Stimulated activated CD4-positive, alpha-beta T cell treated with anti-CD3 and anti-CD28 coated beads, Interleukin-1b, Interleukin-23, amount 100 ng/mL, for 4 hours (primary cell): ENCODE measurements around the gene SEPTIN12.
A peak's percentile ranks its signal among the peaks of the same experiment; 100 is the strongest.
"Not testable (repeated sequence)": the region's sequence is repeated elsewhere in the genome, so short reads cannot be mapped to it uniquely, and the experiment has no call there.

ENCODE experiments used
- DNase-seq, 2 donors: peaks; one replicate each; pipeline ENCODE4 v3.0.0-alpha.2; 2020; ENCODE audit warnings: low read depth in 2 of 2

The SEPTIN12 gene

GRCh38 chr16:4802659-4803287 is 14.6 kb upstream of the SEPTIN12 start:
- DNase-seq = peak; percentile 78 to 91

GRCh38 chr16:4801962-4802658 is 14.0 kb upstream of the SEPTIN12 start, which contains the start of gene ROGDI:
Gene ROGDI, minus strand, starts transcription at chr16:4802633. Its CDS starts 62 bp downstream, at chr16:4802571.
- DNase-seq = peak; percentile 51 to 66

GRCh38 chr16:4801051-4801961 is 13.2 kb upstream of the SEPTIN12 start:
- no peak for DNase-seq

DNA sequence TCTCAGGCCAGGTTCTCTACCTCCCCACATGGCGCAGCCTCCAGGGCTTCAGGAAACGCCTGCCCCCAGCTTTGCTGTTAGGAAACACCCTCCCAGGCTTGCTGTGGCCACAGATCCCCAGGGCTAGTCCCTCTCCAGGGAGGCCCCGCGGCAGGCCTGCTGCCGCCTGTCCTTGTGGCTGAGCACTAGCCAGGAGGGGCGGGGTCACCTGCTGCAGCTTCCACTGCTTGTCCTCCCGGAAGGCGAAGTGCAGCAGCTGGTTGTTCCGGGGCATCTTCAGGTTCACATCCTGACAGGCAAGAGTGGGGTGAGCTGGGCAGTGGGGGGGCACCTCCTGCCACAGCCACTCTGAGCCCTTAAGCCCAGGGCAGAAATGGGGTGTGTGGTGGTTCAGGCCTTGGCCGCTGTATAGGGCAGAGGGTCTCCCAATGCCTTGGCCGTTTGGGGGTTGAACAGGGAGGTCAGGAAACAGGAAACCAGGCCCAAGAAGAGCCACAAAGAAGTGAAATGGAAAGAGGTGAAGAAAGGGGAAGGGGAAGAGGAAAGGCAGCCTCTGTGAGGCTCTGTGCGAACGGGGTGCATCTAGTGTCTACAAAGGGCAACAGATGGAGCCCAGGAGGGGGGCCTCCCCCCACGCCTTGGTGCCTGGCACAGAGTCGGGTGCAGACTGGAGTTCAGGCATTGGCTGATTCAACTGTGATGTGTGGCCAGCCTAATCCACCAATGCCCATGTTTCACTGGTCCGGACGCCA is 12.3 kb upstream of the SEPTIN12 start:
- no peak for DNase-seq

DNA sequence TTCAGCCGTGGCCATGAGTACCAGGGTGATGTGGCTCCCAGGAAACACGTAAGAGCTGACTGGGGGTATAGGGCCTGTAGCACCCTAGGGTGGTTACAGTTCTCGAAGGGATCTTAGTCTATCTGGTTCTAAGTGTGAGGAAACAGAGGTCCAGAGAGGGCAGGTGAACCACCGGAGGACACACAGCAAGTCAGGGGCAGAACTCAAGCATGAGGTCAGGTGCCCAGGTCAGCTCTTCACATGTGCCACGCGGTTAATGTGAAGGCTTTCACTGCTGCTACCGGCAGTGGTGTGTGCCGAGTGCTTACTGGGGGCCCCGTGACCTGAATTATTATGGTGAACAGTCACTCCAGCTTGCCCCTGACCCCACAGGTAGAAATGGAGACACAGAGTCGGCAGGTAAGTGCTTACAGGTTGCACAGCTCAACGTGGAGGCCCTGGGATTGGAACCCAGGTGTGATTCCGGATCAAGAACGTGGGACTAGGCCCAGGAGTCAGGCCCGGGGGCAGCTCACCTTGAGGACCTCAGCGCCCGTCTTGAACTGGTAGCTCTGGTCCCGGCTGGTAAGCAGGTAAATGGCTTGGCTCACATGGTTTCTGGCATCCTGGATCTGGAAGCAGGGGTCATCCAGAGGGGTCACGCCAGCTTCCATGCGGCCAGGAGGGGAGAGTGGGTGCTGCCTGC is 11.2 kb upstream of the SEPTIN12 start:
- no peak for DNase-seq

DNA sequence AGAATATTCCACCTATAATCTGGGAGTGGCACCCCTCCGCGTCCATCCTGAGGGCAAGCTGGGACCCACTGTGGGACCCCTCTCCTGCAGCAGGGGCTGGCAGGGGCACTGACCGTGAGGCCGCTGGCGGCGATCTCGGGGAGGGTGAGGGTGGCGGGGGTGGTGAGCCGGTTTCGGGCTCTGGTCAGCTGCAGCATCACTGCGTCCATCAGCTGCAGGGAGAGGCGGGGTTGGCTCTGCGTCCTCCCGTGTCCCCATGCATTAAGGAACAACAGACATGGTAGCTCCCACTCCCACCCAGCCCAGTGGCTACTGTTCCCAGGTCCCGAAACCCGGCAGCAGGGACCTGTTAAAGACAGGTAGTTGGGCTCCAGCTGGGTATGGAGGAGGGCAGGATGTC is 10.3 kb upstream of the SEPTIN12 start:
- DNase-seq = no peak

DNA sequence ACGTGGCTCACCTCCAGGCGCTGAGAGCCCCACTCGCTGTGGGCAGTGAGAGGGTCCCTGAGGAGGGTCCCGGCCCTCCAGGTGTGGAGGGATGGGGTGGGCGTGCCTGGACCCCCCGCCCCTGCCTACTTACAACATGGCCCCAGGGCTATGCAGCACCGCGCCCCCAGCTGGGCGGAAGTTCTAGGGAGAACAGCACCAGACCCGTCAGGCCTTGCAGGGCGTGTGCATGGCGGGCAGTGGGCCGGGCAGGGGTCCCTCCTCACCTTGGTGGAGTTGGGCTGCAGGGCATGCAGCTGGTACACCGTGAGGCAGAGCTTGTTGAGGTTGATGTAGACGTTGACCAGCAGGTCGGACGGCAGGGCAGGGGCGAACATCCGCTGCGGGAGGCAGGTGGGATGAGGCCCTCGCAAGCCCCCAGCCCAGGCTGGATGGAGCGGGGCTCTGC is 9.7 kb upstream of the SEPTIN12 start:
- DNase-seq = no peak

GRCh38 chr16:4796982-4797804 is 9.0 kb upstream of the SEPTIN12 start:
- no peak for DNase-seq

- DNase-seq = no peak
Observed at GRCh38 chr16:4795828-4796572, 7.9 kb upstream of the SEPTIN12 start.

GRCh38 chr16:4795181-4795827 is 7.2 kb upstream of the SEPTIN12 start, which contains the start of gene SMIM22:
Gene SMIM22, plus strand, starts transcription at chr16:4795369. Its CDS starts 366 bp downstream, at chr16:4795735.
- no peak for DNase-seq

DNA sequence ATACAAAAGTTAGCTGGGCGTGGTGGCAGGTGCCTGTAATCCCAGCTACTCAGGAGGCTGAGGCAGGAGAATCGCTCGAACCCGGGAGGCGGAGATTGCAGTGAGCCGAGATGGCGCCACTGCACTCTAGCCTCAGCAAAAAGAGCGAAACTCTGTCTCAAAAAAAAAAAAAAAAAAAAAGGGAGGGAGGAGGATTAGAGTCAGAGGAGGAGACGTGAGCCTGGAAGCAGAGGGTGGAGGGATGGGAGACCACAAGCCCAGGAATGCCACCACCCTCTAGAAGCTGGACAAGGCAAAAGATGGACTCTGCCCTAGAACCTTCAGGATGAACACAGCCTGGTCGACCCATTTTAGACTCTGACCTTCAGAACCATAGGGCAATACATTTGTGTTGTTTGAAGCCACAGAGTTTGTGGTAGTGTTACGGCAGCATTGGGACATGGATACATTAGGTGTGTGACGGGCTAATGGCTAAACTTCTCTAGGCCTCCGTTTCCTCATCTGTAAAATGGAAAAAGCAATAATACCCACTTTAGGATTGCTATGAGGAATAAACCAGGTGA is 4.9 kb upstream of the SEPTIN12 start:
- DNase-seq = no peak

DNA sequence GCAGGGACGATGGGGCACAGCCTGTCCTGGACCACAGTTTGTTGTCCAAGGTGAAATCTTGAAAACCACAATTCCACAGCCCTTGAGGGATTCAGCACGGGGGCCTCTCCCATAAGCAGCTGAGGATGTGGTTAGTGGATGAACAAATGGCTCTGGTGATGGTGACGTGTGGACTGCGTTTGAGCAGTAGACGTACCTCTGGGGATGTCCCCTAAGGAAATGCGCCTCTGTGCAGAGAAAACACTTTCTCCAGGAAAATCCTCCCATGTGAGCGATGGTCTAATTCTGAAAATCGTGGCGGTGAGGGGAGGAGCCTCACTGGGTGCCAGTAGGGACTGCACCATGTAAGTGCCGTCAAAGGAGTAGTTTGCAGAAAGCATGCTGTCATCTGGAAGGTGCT is 2.7 kb upstream of the SEPTIN12 start:
- DNase-seq = no peak

GRCh38 chr16:4790261-4790660 is 2.1 kb upstream of the SEPTIN12 start:
- DNase-seq = no peak

GRCh38 chr16:4788910-4789309 is 765 bp upstream of the SEPTIN12 start:
- DNase-seq = no peak

DNA sequence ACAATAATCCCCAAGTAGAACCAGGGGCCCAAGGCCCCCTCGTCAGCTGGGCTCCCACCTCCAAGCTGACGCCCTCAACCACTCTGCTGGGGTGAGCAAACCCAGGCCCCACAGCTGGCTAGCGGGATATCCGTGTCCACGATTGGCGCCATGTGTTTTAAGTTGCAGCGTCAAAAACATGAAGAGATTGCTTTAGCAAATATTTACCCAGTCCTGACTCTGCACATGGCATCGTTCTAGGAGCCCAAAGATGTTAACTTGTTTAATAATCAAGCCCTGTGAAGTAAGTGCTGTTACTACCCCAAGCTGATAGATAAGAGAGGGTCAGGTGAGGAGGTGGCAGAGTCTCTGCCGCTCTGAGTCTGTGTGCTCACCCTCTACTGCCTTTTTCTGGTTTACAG is 344 bp upstream of the SEPTIN12 start:
- no peak for DNase-seq

GRCh38 chr16:4787068-4787467 is 1.1 kb downstream of the SEPTIN12 start:
- DNase-seq = no peak

DNA sequence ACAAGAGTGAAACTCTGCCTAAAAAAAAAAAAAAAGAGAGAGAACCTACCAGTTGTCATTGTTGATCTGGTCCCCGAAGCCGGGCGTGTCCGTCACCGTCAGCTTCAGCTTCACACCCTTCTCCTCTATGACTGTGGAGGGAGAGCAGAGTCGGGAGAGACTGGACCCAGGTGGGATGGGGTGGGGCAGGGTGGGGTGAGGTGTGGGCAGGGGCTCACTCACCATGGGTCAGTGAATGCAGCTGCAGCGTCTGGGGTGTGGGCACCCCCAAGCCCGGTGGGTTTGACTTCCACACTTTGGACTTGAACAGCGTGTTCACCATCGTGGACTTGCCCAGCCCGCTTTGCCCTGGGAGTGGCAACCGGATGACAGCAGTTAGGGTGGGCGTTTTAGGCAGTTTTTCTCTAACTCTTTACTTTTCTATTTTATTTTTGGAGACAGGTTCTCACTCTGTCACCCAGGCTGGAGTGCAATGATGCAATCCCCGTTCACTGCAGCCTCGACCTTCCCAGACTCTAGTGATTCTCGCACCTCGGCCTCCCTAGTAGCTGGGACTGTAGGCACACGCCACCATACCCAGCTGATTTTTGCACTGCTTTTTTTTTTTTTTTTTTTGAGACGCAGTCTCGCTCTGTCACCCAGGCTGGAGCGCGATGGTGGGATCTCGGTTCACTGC is 2.2 kb downstream of the SEPTIN12 start:
- no peak for DNase-seq

DNA sequence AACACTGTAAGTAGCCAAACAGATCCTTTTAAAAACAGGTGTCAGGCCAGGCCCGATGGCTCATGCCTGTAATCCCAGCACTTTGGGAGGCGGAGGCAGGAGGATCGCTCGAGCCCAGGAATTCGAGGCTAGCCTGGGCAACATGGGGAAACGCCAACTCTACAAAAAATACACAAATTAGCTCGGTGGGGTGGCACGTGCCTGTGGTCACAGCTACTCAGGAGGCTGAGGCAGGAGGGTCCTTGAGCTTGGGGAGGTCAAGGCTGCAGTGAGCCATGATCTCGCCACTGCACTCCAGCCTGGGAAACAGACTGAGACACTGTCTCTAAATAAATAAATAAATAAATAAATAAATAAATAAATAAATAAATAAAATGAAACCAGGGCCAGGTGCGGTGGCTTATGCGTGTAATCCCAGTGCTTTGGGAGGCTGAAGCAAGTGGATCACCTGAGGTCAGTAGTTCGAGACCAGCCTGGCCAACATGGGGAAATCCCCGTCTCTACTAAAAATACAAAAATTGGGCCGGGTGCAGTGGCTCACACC is 3.6 kb downstream of the SEPTIN12 start:
- DNase-seq = not testable (repeated sequence)
